HL-60 (cell line): ENCODE results near the gene PSAP.

ENCODE experiments used
- DNase-seq, 2 experiments: peaks; one replicate each; pipeline ENCODE4 v3.0.0-alpha.2; 2010 to 2020; ENCODE audit warnings: low read depth in 1 of 2, low spot score in 1 of 2
- H3K27ac ChIP-seq: fragments of 250-450 bp; sonication (Bioruptor Pico); replicated peaks from 2 replicates; pipeline ENCODE4 v1.5.1; 2020; ENCODE audit warnings: mild to moderate bottlenecking, moderate library complexity
- H3K27me3 ChIP-seq: fragments of 250-450 bp; sonication (Bioruptor Pico); 2 replicates; pipeline ENCODE4 v1.5.1; 2021; ENCODE audit warnings: mild to moderate bottlenecking, moderate library complexity; ENCODE audit not compliant: insufficient read depth, poor library complexity, severe bottlenecking
- H3K4me3 ChIP-seq: replicated peaks from 2 replicates; pipeline ENCODE4 v1.5.1; 2011; ENCODE audit warnings: mild to moderate bottlenecking, control low read depth, low read length; ENCODE audit not compliant: insufficient read depth
- GABPA ChIP-seq: IDR thresholded peaks from 2 replicates; pipeline ENCODE4 v1.6.1; 2012; ENCODE audit warnings: low read depth
- POLR2AphosphoS5 ChIP-seq: IDR thresholded peaks from 2 replicates; pipeline ENCODE4 v1.6.1; 2012; ENCODE audit warnings: low read depth
- SPI1 ChIP-seq: IDR thresholded peaks from 2 replicates; pipeline ENCODE4 v1.6.1; 2012; ENCODE audit warnings: low read depth, mild to moderate bottlenecking, borderline replicate concordance
- TF ChIP-seq, protein P1 (sequence below): IDR thresholded peaks from 2 replicates; pipeline ENCODE4 v1.6.1; 2012; ENCODE audit warnings: low read depth; ENCODE audit not compliant: insufficient replicate concordance
- TF ChIP-seq, protein P2 (sequence below): IDR thresholded peaks from one replicate; pipeline ENCODE4 v1.5.1; 2011; ENCODE audit warnings: low read length, control low read depth, inconsistent platforms; ENCODE audit not compliant: insufficient read depth

Gene PSAP

DNA sequence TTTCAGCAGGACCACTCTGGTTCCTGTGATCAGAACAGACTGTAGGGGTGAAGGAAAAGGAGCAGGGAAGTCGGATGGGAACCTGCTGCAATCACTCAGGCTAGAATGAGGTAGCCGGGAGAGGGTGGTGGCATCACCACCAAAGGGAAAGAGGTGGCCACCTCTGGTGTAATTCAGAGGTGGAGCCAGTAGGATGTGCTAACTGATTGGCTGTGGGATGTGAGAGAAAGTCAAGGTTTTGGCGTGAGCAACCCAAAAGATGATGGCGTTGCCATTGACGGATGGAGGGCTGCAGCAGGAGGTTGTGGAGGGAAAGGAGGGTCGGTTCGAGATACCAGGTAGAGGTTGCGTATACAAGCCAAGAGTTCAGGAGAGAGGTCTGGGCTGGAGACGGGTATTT, 70.3 kb downstream of the PSAP start:
- Histone ChIP-seq H3K27ac (no peak overlapping the region), H3K4me3 (no peak overlapping the region), H3K27me3 (no peaks in the 10 kb centered on the region)
- no peak for DNase-seq
- TF ChIP-seq, protein P1, sequence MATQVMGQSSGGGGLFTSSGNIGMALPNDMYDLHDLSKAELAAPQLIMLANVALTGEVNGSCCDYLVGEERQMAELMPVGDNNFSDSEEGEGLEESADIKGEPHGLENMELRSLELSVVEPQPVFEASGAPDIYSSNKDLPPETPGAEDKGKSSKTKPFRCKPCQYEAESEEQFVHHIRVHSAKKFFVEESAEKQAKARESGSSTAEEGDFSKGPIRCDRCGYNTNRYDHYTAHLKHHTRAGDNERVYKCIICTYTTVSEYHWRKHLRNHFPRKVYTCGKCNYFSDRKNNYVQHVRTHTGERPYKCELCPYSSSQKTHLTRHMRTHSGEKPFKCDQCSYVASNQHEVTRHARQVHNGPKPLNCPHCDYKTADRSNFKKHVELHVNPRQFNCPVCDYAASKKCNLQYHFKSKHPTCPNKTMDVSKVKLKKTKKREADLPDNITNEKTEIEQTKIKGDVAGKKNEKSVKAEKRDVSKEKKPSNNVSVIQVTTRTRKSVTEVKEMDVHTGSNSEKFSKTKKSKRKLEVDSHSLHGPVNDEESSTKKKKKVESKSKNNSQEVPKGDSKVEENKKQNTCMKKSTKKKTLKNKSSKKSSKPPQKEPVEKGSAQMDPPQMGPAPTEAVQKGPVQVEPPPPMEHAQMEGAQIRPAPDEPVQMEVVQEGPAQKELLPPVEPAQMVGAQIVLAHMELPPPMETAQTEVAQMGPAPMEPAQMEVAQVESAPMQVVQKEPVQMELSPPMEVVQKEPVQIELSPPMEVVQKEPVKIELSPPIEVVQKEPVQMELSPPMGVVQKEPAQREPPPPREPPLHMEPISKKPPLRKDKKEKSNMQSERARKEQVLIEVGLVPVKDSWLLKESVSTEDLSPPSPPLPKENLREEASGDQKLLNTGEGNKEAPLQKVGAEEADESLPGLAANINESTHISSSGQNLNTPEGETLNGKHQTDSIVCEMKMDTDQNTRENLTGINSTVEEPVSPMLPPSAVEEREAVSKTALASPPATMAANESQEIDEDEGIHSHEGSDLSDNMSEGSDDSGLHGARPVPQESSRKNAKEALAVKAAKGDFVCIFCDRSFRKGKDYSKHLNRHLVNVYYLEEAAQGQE, result no peak
- TF ChIP-seq GABPA, result no peak
- no peak for TF ChIP-seq POLR2AphosphoS5
- TF ChIP-seq SPI1, result no peak
- TF ChIP-seq, protein P2, sequence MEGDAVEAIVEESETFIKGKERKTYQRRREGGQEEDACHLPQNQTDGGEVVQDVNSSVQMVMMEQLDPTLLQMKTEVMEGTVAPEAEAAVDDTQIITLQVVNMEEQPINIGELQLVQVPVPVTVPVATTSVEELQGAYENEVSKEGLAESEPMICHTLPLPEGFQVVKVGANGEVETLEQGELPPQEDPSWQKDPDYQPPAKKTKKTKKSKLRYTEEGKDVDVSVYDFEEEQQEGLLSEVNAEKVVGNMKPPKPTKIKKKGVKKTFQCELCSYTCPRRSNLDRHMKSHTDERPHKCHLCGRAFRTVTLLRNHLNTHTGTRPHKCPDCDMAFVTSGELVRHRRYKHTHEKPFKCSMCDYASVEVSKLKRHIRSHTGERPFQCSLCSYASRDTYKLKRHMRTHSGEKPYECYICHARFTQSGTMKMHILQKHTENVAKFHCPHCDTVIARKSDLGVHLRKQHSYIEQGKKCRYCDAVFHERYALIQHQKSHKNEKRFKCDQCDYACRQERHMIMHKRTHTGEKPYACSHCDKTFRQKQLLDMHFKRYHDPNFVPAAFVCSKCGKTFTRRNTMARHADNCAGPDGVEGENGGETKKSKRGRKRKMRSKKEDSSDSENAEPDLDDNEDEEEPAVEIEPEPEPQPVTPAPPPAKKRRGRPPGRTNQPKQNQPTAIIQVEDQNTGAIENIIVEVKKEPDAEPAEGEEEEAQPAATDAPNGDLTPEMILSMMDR, result no peak

DNA sequence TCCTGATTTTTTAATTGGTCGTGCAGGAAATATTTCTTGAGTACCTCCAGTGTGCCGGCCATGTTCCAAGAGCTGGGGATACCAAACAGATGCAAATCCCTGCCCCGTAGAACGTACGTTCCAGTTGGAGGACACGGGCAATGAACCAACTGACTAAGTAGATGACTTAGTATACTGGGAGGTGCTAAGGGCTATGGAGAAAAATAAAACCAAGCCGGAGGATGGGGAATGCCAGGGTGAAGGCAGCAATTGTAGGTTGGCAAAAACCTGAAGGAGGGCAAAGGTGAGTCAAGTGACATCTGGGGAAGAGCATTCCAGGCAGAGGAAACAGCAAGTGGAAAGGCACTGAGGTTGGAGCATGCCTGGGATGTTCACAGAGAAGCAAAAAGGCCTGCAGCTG, 70.9 kb downstream of the PSAP start:
- Histone ChIP-seq H3K4me3 (no peak overlapping the region), H3K27me3 (no peaks in the 10 kb centered on the region), H3K27ac (no peak overlapping the region)
- TF ChIP-seq SPI1 (no peak), POLR2AphosphoS5 (no peak)
- TF ChIP-seq, protein P1, result no peak
- TF ChIP-seq, protein P2, result no peak
- DNase-seq, result no peak

DNA sequence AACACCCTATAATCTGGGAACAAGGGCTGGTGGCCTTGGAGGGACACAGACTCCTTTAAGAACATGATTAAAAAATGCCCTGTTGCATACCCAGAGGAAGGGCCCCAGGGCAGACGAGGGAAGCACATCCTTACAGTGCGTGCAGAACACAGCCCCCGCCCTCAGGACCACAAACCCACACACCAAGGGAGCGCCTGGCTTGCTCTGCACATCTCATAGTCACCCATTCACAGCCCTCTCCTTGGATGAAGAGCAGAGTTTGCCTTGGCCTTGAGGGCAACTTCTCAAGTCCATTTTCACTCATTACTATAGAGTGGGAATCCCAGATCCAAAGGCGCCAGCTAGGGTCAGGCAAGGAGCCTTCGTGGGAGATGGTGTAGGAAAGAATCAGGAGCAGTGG, 71.4 kb downstream of the PSAP start:
- TF ChIP-seq, protein P2, result no peak
- TF ChIP-seq POLR2AphosphoS5 (no peak), SPI1 (no peak), GABPA (no peak)
- TF ChIP-seq, protein P1, result no peak
- H3K27me3 ChIP-seq, result no peaks in the 10 kb centered on the region
- H3K27ac ChIP-seq, result no peak overlapping the region
- H3K4me3 ChIP-seq, result no peak overlapping the region
- peak in 1 of 2 experiments; percentile 42 for DNase-seq
